ENCODE measurements around the gene GMDS. TPM values are rescaled to one million over a fixed set of nuclear protein-coding genes. Genes with fewer than 3 reads are reported as not detected.

GMDS gene
- total RNA-seq, 3 donors from 2014 or later (not counting 1 experiment from before 2014, with no cell fraction given) = 23.6 to 31.0 (median 26.4) TPM

- H3K36me3 Mint-ChIP-seq = no peaks in the 10 kb centered on the region
- peaks cover 42 to 45% of the 10 kb centered on the region in 2 donors for H3K4me1 Mint-ChIP-seq
- Histone ChIP-seq H3K4me3 (ENCODE audit: low read length) (no peak overlapping the region), H3K9me3 (ENCODE audit: control insufficient read depth, insufficient read depth, low read length) (no peaks in the 10 kb centered on the region), H3K27ac (ENCODE audit: low read length) (no peak overlapping the region), H3K36me3 (ENCODE audit: control insufficient read depth, insufficient read depth, low read length) (no peaks in the 10 kb centered on the region), H3K27me3 (ENCODE audit: control insufficient read depth, insufficient read depth, low read length) (peaks cover 67% of the 10 kb centered on the region), H3K4me1 (ENCODE audit: control insufficient read depth, insufficient read depth, low read length) (peaks cover 53% of the 10 kb centered on the region)
- peak overlapping the region; percentile 83 for H3K4me3 Mint-ChIP-seq
- H3K27ac Mint-ChIP-seq = no peak overlapping the region
- H3K9me3 Mint-ChIP-seq = no peaks in the 10 kb centered on the region
- 7% methylated on average over 31 of the region's 32 CpGs for WGBS (ENCODE audit: insufficient coverage)
- DNase-seq = peak in 1 of 2 donors; percentile 33
- no peak for ATAC-seq
- TF ChIP-seq CTCF (IDR thresholded peaks at IDR 0.05) = no peak
- intact Hi-C loops (cut with micrococcal nuclease) = no loop called here
- peaks cover 54 to 59% of the 10 kb centered on the region in 2 donors for H3K27me3 Mint-ChIP-seq (ENCODE audit: low read depth in 2 of 2)
Measured at GRCh38 chr6:1607516-1608221, 637.7 kb downstream of the GMDS start.

- H3K4me3 Mint-ChIP-seq = peak overlapping the region; percentile 68
- H3K9me3 Mint-ChIP-seq = no peaks in the 10 kb centered on the region
- Histone ChIP-seq H3K4me3 (ENCODE audit: low read length) (no peak overlapping the region), H3K27ac (ENCODE audit: low read length) (no peak overlapping the region), H3K4me1 (ENCODE audit: control insufficient read depth, insufficient read depth, low read length) (peaks cover 50% of the 10 kb centered on the region), H3K27me3 (ENCODE audit: control insufficient read depth, insufficient read depth, low read length) (peaks cover 67% of the 10 kb centered on the region), H3K9me3 (ENCODE audit: control insufficient read depth, insufficient read depth, low read length) (no peaks in the 10 kb centered on the region), H3K36me3 (ENCODE audit: control insufficient read depth, insufficient read depth, low read length) (no peaks in the 10 kb centered on the region)
- no peak for ATAC-seq
- H3K4me1 Mint-ChIP-seq = peaks cover 35 to 38% of the 10 kb centered on the region in 2 donors
- DNase-seq = peak in 1 of 2 donors; percentile 16
- WGBS (ENCODE audit: insufficient coverage) = 9% methylated on average over 22 of the region's 22 CpGs
- no peak for TF ChIP-seq CTCF (IDR thresholded peaks at IDR 0.05)
- peaks cover 54 to 59% of the 10 kb centered on the region in 2 donors for H3K27me3 Mint-ChIP-seq (ENCODE audit: low read depth in 2 of 2)
- intact Hi-C loops (cut with micrococcal nuclease) = no loop called here
- no peaks in the 10 kb centered on the region for H3K36me3 Mint-ChIP-seq
- no peak overlapping the region for H3K27ac Mint-ChIP-seq
Measured at GRCh38 chr6:1606780-1607515, 638.5 kb downstream of the GMDS start.

GRCh38 chr6:1605893-1606779 is 639.3 kb downstream of the GMDS start:
- no peak overlapping the region for H3K27ac Mint-ChIP-seq
- Histone ChIP-seq H3K4me1 (ENCODE audit: control insufficient read depth, insufficient read depth, low read length) (peaks cover 48% of the 10 kb centered on the region), H3K27ac (ENCODE audit: low read length) (no peak overlapping the region), H3K4me3 (ENCODE audit: low read length) (no peak overlapping the region), H3K9me3 (ENCODE audit: control insufficient read depth, insufficient read depth, low read length) (no peaks in the 10 kb centered on the region), H3K27me3 (ENCODE audit: control insufficient read depth, insufficient read depth, low read length) (peaks cover 70% of the 10 kb centered on the region), H3K36me3 (ENCODE audit: control insufficient read depth, insufficient read depth, low read length) (no peaks in the 10 kb centered on the region)
- no peak for TF ChIP-seq CTCF (IDR thresholded peaks at IDR 0.05)
- no peaks in the 10 kb centered on the region for H3K9me3 Mint-ChIP-seq
- H3K27me3 Mint-ChIP-seq (ENCODE audit: low read depth in 2 of 2) = peaks cover 56 to 59% of the 10 kb centered on the region in 2 donors
- peaks cover 33 to 36% of the 10 kb centered on the region in 2 donors for H3K4me1 Mint-ChIP-seq
- WGBS (ENCODE audit: insufficient coverage) = 13% methylated on average over 26 of the region's 26 CpGs
- intact Hi-C loops (cut with micrococcal nuclease) = loop anchor here (2.0 kb wide), 3 partner anchors 499 to 1029 kb away; no protein-coding TSS in a partner anchor
- DNase-seq (peak in 1 of 2 donors; percentile 17), ATAC-seq (no peak)
- no peaks in the 10 kb centered on the region for H3K36me3 Mint-ChIP-seq
- peak overlapping the region; percentile 57 for H3K4me3 Mint-ChIP-seq
